ENCODE measurements around the gene HDAC4.

The HDAC4 gene

GRCh38 chr2:239206042-239206441 is 194.8 kb downstream of the HDAC4 start:
- no peaks in the 10 kb centered on the region for H3K9me3 ChIP-seq (ENCODE audit: control insufficient read depth, low read length)
- WGBS, 2 experiments = 98 to 99% methylated on average over 5 of the region's 5 CpGs
- peaks cover 31% of the 10 kb centered on the region for H3K4me1 ChIP-seq (ENCODE audit: control insufficient read depth, insufficient read depth, low read length)
- H3K27ac ChIP-seq (ENCODE audit: insufficient read depth, low read depth, low read length, poor library complexity, severe bottlenecking) = no peak overlapping the region
- H3K4me3 ChIP-seq (ENCODE audit: insufficient read depth, low read depth, low read length) = no peak overlapping the region
- H3K36me3 ChIP-seq (ENCODE audit: control insufficient read depth, insufficient read depth, low read length) = no peaks in the 10 kb centered on the region
- no peaks in the 10 kb centered on the region for H3K27me3 ChIP-seq (ENCODE audit: control insufficient read depth, insufficient read depth, low read length, poor library complexity, severe bottlenecking)

- H3K27me3 ChIP-seq (ENCODE audit: control insufficient read depth, insufficient read depth, low read length, poor library complexity, severe bottlenecking) = no peaks in the 10 kb centered on the region
- H3K9me3 ChIP-seq (ENCODE audit: control insufficient read depth, low read length) = no peaks in the 10 kb centered on the region
- 81% methylated on average over 11 of the region's 11 CpGs for WGBS, 2 experiments
- H3K36me3 ChIP-seq (ENCODE audit: control insufficient read depth, insufficient read depth, low read length) = no peaks in the 10 kb centered on the region
- H3K27ac ChIP-seq (ENCODE audit: insufficient read depth, low read depth, low read length, poor library complexity, severe bottlenecking) = no peak overlapping the region
- peaks cover 22% of the 10 kb centered on the region for H3K4me1 ChIP-seq (ENCODE audit: control insufficient read depth, insufficient read depth, low read length)
- H3K4me3 ChIP-seq (ENCODE audit: insufficient read depth, low read depth, low read length) = no peak overlapping the region
These were observed 195.8 kb downstream of the HDAC4 start for GRCh38 chr2:239204876-239205468.

- Histone ChIP-seq H3K36me3 (ENCODE audit: control insufficient read depth, insufficient read depth, low read length) (no peaks in the 10 kb centered on the region), H3K4me3 (ENCODE audit: insufficient read depth, low read depth, low read length) (no peak overlapping the region), H3K9me3 (ENCODE audit: control insufficient read depth, low read length) (no peaks in the 10 kb centered on the region), H3K27me3 (ENCODE audit: control insufficient read depth, insufficient read depth, low read length, poor library complexity, severe bottlenecking) (no peaks in the 10 kb centered on the region), H3K27ac (ENCODE audit: insufficient read depth, low read depth, low read length, poor library complexity, severe bottlenecking) (no peak overlapping the region), H3K4me1 (ENCODE audit: control insufficient read depth, insufficient read depth, low read length) (peaks cover 16% of the 10 kb centered on the region)
- 93 to 94% methylated on average over 28 of the region's 28 CpGs for WGBS, 2 experiments
These were observed 196.5 kb downstream of the HDAC4 start for GRCh38 chr2:239204136-239204875.

GRCh38 chr2:239203443-239204135 is 197.2 kb downstream of the HDAC4 start:
- H3K36me3 ChIP-seq (ENCODE audit: control insufficient read depth, insufficient read depth, low read length) = no peaks in the 10 kb centered on the region
- 95 to 97% methylated on average over 14 of the region's 14 CpGs for WGBS, 2 experiments
- H3K27ac ChIP-seq (ENCODE audit: insufficient read depth, low read depth, low read length, poor library complexity, severe bottlenecking) = no peak overlapping the region
- no peak overlapping the region for H3K4me3 ChIP-seq (ENCODE audit: insufficient read depth, low read depth, low read length)
- peaks cover 13% of the 10 kb centered on the region for H3K4me1 ChIP-seq (ENCODE audit: control insufficient read depth, insufficient read depth, low read length)
- H3K9me3 ChIP-seq (ENCODE audit: control insufficient read depth, low read length) = no peaks in the 10 kb centered on the region
- H3K27me3 ChIP-seq (ENCODE audit: control insufficient read depth, insufficient read depth, low read length, poor library complexity, severe bottlenecking) = no peaks in the 10 kb centered on the region

GRCh38 chr2:239202836-239203235 is 198.0 kb downstream of the HDAC4 start:
- no peak overlapping the region for H3K4me3 ChIP-seq (ENCODE audit: insufficient read depth, low read depth, low read length)
- WGBS, 2 experiments = 90 to 92% methylated on average over 10 of the region's 10 CpGs
- peaks cover 10% of the 10 kb centered on the region for H3K4me1 ChIP-seq (ENCODE audit: control insufficient read depth, insufficient read depth, low read length)
- H3K27me3 ChIP-seq (ENCODE audit: control insufficient read depth, insufficient read depth, low read length, poor library complexity, severe bottlenecking) = no peaks in the 10 kb centered on the region
- no peaks in the 10 kb centered on the region for H3K9me3 ChIP-seq (ENCODE audit: control insufficient read depth, low read length)
- no peak overlapping the region for H3K27ac ChIP-seq (ENCODE audit: insufficient read depth, low read depth, low read length, poor library complexity, severe bottlenecking)
- H3K36me3 ChIP-seq (ENCODE audit: control insufficient read depth, insufficient read depth, low read length) = no peaks in the 10 kb centered on the region

GRCh38 chr2:239202343-239202742 is 198.5 kb downstream of the HDAC4 start:
- Histone ChIP-seq H3K4me3 (ENCODE audit: insufficient read depth, low read depth, low read length) (no peak overlapping the region), H3K9me3 (ENCODE audit: control insufficient read depth, low read length) (no peaks in the 10 kb centered on the region), H3K4me1 (ENCODE audit: control insufficient read depth, insufficient read depth, low read length) (peaks cover 10% of the 10 kb centered on the region), H3K27me3 (ENCODE audit: control insufficient read depth, insufficient read depth, low read length, poor library complexity, severe bottlenecking) (no peaks in the 10 kb centered on the region), H3K36me3 (ENCODE audit: control insufficient read depth, insufficient read depth, low read length) (no peaks in the 10 kb centered on the region), H3K27ac (ENCODE audit: insufficient read depth, low read depth, low read length, poor library complexity, severe bottlenecking) (no peak overlapping the region)
- 97% methylated on average over 12 of the region's 12 CpGs for WGBS, 2 experiments

GRCh38 chr2:239201884-239202283 is 198.9 kb downstream of the HDAC4 start:
- H3K4me3 ChIP-seq (ENCODE audit: insufficient read depth, low read depth, low read length) = no peak overlapping the region
- WGBS, 2 experiments = 91 to 96% methylated on average over 6 to 7 of the region's 7 CpGs
- H3K36me3 ChIP-seq (ENCODE audit: control insufficient read depth, insufficient read depth, low read length) = no peaks in the 10 kb centered on the region
- no peaks in the 10 kb centered on the region for H3K27me3 ChIP-seq (ENCODE audit: control insufficient read depth, insufficient read depth, low read length, poor library complexity, severe bottlenecking)
- H3K27ac ChIP-seq (ENCODE audit: insufficient read depth, low read depth, low read length, poor library complexity, severe bottlenecking) = no peak overlapping the region
- peaks cover 10% of the 10 kb centered on the region for H3K4me1 ChIP-seq (ENCODE audit: control insufficient read depth, insufficient read depth, low read length)
- H3K9me3 ChIP-seq (ENCODE audit: control insufficient read depth, low read length) = no peaks in the 10 kb centered on the region

GRCh38 chr2:239201531-239201876 is 199.3 kb downstream of the HDAC4 start:
- Histone ChIP-seq H3K9me3 (ENCODE audit: control insufficient read depth, low read length) (no peaks in the 10 kb centered on the region), H3K36me3 (ENCODE audit: control insufficient read depth, insufficient read depth, low read length) (no peaks in the 10 kb centered on the region), H3K27ac (ENCODE audit: insufficient read depth, low read depth, low read length, poor library complexity, severe bottlenecking) (no peak overlapping the region), H3K4me1 (ENCODE audit: control insufficient read depth, insufficient read depth, low read length) (peaks cover 10% of the 10 kb centered on the region), H3K27me3 (ENCODE audit: control insufficient read depth, insufficient read depth, low read length, poor library complexity, severe bottlenecking) (no peaks in the 10 kb centered on the region), H3K4me3 (ENCODE audit: insufficient read depth, low read depth, low read length) (no peak overlapping the region)
- 58 to 63% methylated on average over 5 to 6 of the region's 6 CpGs for WGBS, 2 experiments

- Histone ChIP-seq H3K9me3 (ENCODE audit: control insufficient read depth, low read length) (no peaks in the 10 kb centered on the region), H3K27ac (ENCODE audit: insufficient read depth, low read depth, low read length, poor library complexity, severe bottlenecking) (no peak overlapping the region)
These were observed 199.9 kb downstream of the HDAC4 start for GRCh38 chr2:239200646-239201530.

More at GRCh38 chr2:239200646-239201530, 199.9 kb downstream of the HDAC4 start:
- 91 to 92% methylated on average over 20 of the region's 20 CpGs for WGBS, 2 experiments
- no peaks in the 10 kb centered on the region for H3K27me3 ChIP-seq (ENCODE audit: control insufficient read depth, insufficient read depth, low read length, poor library complexity, severe bottlenecking)
- H3K36me3 ChIP-seq (ENCODE audit: control insufficient read depth, insufficient read depth, low read length) = no peaks in the 10 kb centered on the region
- H3K4me1 ChIP-seq (ENCODE audit: control insufficient read depth, insufficient read depth, low read length) = peaks cover 10% of the 10 kb centered on the region
- no peak overlapping the region for H3K4me3 ChIP-seq (ENCODE audit: insufficient read depth, low read depth, low read length)
